GM12878 (cell line): ENCODE measurements around the gene ESRRB. TPM values are rescaled to one million over a fixed set of nuclear protein-coding genes. Genes with fewer than 3 reads are reported as not detected.

ENCODE experiments used
- BACH1 ChIP-seq: fragments of 450-650 bp; IDR thresholded peaks from 2 replicates; pipeline ENCODE4 v1.6.1; 2017; ENCODE audit warnings: mild to moderate bottlenecking, borderline replicate concordance
- CBX3 ChIP-seq: fragments of 200-600 bp; sonication (generic); IDR thresholded peaks from 2 replicates; pipeline ENCODE4 v1.6.1; 2016; ENCODE audit warnings: low read depth, borderline replicate concordance
- CREM ChIP-seq: IDR thresholded peaks from 2 replicates; pipeline ENCODE4 v1.6.1; 2014; ENCODE audit warnings: antibody characterized with exemption, low read depth
- EED ChIP-seq: sonication (generic); IDR thresholded peaks from 2 replicates; pipeline ENCODE4 v1.6.1; 2016; ENCODE audit warnings: antibody characterized with exemption, low read depth
- GABPA ChIP-seq: IDR thresholded peaks from 2 replicates; pipeline ENCODE4 v1.6.1; 2014; ENCODE audit warnings: antibody characterized with exemption, low read depth, mild to moderate bottlenecking, inconsistent platforms
- MAX ChIP-seq: IDR thresholded peaks from 2 replicates; pipeline ENCODE4 v1.6.1; 2012; ENCODE audit warnings: low read depth, low read length, improper control_type of control experiment
- MYC ChIP-seq: IDR thresholded peaks from 2 replicates; pipeline ENCODE4 v1.6.1; 2011; ENCODE audit warnings: mild to moderate bottlenecking, low read length, moderate library complexity, inconsistent platforms; ENCODE audit not compliant: insufficient read depth, insufficient replicate concordance, insufficient read length, severe bottlenecking
- NR2C1 ChIP-seq: fragments of 450-650 bp; IDR thresholded peaks from 2 replicates; pipeline ENCODE4 v1.6.1; 2017; ENCODE audit warnings: antibody characterized with exemption, mild to moderate bottlenecking, moderate library complexity
- SKIL ChIP-seq: fragments of 450-650 bp; IDR thresholded peaks from 2 replicates; pipeline ENCODE4 v1.6.1; 2017; ENCODE audit warnings: mild to moderate bottlenecking, low read depth, inconsistent platforms; ENCODE audit not compliant: poor library complexity, severe bottlenecking
- SREBF1 ChIP-seq: IDR thresholded peaks from 2 replicates; pipeline ENCODE4 v1.6.1; 2012; ENCODE audit warnings: mild to moderate bottlenecking, low read length
- STAT3 ChIP-seq: IDR thresholded peaks from 2 replicates; pipeline ENCODE4 v1.6.1; 2011; ENCODE audit warnings: low read depth, low read length, improper control_type of control experiment
- SUPT20H ChIP-seq: IDR thresholded peaks from 2 replicates; pipeline ENCODE4 v1.6.1; 2011; ENCODE audit warnings: low read depth, mild to moderate bottlenecking, low read length, moderate library complexity, borderline replicate concordance; ENCODE audit not compliant: control insufficient read depth
- polyA plus RNA-seq, 11 experiments: library from polyadenylated mRNA; depleted of rRNA in 4 of 11; unstranded in 6 of 11; stranded (reverse) in 5 of 11; fragments of >200 nt; fragmentation: Nextera tagmentation in 4 of 11; fragmentation: Illumina TruSeq in 1 of 11; extraction: Ambion mirVana in 4 of 11; extraction: Trizol in 1 of 11; gene quantifications; 1 replicate in 1 of 11; 2 replicates in 10 of 11; pipeline versions ENCODE4 v1.2.1 to v1.2.3, GENCODE V29; 2011 to 2016; ENCODE audit warnings: inconsistent platforms in 2 of 11, missing spikeins in 2 of 11, low read depth in 1 of 11
- total RNA-seq, 4 experiments: library from RNA; depleted of rRNA in 3 of 4; stranded (reverse); fragments of >200 nt in 3 of 4; fragmentation: Illumina TruSeq in 1 of 4; extraction: Trizol in 1 of 4; gene quantifications; 2 replicates each; pipeline versions ENCODE4 v1.2.1 to v1.2.3, GENCODE V29; 2013 to 2021

The ESRRB gene
- total and polyA plus RNA-seq, 10 of the 15 experiments (the other 5 are each of a cell fraction or from before 2014, with no cell fraction given), result 0.03 to 0.73 (median 0.11) TPM; not detected in 6

GRCh38 chr14:76551116-76551515 is 175.2 kb downstream of the ESRRB start (continued):
- TF ChIP-seq SKIL (no peak), CBX3 (no peak), EED (no peak), GABPA (no peak), SREBF1 (no peak), STAT3 (no peak), SUPT20H (no peak), BACH1 (no peak), MYC (no peak), CREM (no peak), MAX (no peak), NR2C1 (no peak)

Other genes starting within 250 kb of the ESRRB start
- gene GPATCH2L, start 224.2 kb upstream of the ESRRB start, total RNA-seq (2014; rRNA removed), result 31.7 and 32.9 TPM in 2 replicates
- 27.6 and 30.4 TPM in 2 replicates for gene GPATCH2L, start 224.2 kb upstream of the ESRRB start, total RNA-seq (2014; rRNA removed; fragmentation: Illumina TruSeq; extraction: Trizol)
- gene GPATCH2L, start 224.2 kb upstream of the ESRRB start, total RNA-seq (2021), result 42.6 and 50.9 TPM in 2 replicates
- 45.0 and 45.6 TPM in 2 replicates for gene GPATCH2L, start 224.2 kb upstream of the ESRRB start, polyA plus RNA-seq (2011; rRNA removed)
- 20.4 and 24.3 TPM in 2 replicates for gene GPATCH2L, start 224.2 kb upstream of the ESRRB start, polyA plus RNA-seq (2014; fragmentation: Illumina TruSeq; extraction: Trizol)
- gene GPATCH2L, start 224.2 kb upstream of the ESRRB start, polyA plus RNA-seq (2014; fragmentation: Nextera tagmentation; extraction: Ambion mirVana), result 10 to 100 TPM in 1 of 2 experiments, 1 to 10 TPM in 1; 9.1 to 12.9 TPM
- 16.6 and 22.5 TPM in 2 replicates for gene GPATCH2L, start 224.2 kb upstream of the ESRRB start, polyA plus RNA-seq (2014; rRNA removed)
- gene GPATCH2L, start 224.2 kb upstream of the ESRRB start, polyA plus RNA-seq (2016; fragmentation: Nextera tagmentation; extraction: Ambion mirVana), result 10 to 100 TPM; 20.8 to 26.3 TPM